ENCODE results near the gene TMEM256. TPM values are rescaled to one million over a fixed set of nuclear protein-coding genes. Genes with fewer than 3 reads are reported as not detected.

The TMEM256 gene
- total and polyA plus RNA-seq, 5 donors: 79.6 to 210 (median 98.9) TPM

- intact Hi-C loops (cut with DNase I): no loop called here
- ATAC-seq: no peak
- H3K27ac ChIP-seq (ENCODE audit: low read length): no peak within 1 kb of the TSS
- peaks cover 3% of the 10 kb centered on the region for H3K4me1 ChIP-seq (ENCODE audit: control insufficient read depth, insufficient read depth, low read length)
- H3K27me3 ChIP-seq (ENCODE audit: control insufficient read depth, insufficient read depth): no peaks in the 10 kb centered on the region
- H3K9me3 ChIP-seq (ENCODE audit: control insufficient read depth, low read length): no peaks in the 10 kb centered on the region
- WGBS: 59% methylated on average over 11 of the region's 12 CpGs
- H3K4me3 ChIP-seq (ENCODE audit: low read length): no peak within 1 kb of the TSS
- peak in 1 of 3 donors; percentile 20 for DNase-seq
Measured at GRCh38 chr17:7407485-7408251, 3.8 kb upstream of the TMEM256 start, which contains the start of gene NLGN2. NLGN2 (plus strand) TSS chr17:7407845; CDS start chr17:7408256, 411 bp downstream.

GRCh38 chr17:7407082-7407481 lies 3.2 kb upstream of the TMEM256 start:
- Histone ChIP-seq H3K27me3 (ENCODE audit: control insufficient read depth, insufficient read depth) (no peaks in the 10 kb centered on the region), H3K9me3 (ENCODE audit: control insufficient read depth, low read length) (no peaks in the 10 kb centered on the region), H3K4me1 (ENCODE audit: control insufficient read depth, insufficient read depth, low read length) (peaks cover 3% of the 10 kb centered on the region), H3K4me3 (ENCODE audit: low read length) (no peak overlapping the region), H3K27ac (ENCODE audit: low read length) (no peak overlapping the region)
- 87% methylated on average over 13 of the region's 13 CpGs for WGBS
- no peak for ATAC-seq
- intact Hi-C loops (cut with DNase I): no loop called here
- DNase-seq: no peak

- Histone ChIP-seq H3K27ac (ENCODE audit: low read length) (no peak overlapping the region), H3K4me1 (ENCODE audit: control insufficient read depth, insufficient read depth, low read length) (peaks cover 3% of the 10 kb centered on the region)
Measured at GRCh38 chr17:7406235-7406825, 2.4 kb upstream of the TMEM256 start.

GRCh38 chr17:7405350-7406234 lies 1.7 kb upstream of the TMEM256 start:
- Histone ChIP-seq H3K27ac (ENCODE audit: low read length) (peak overlapping the region; percentile 9), H3K27me3 (ENCODE audit: control insufficient read depth, insufficient read depth) (no peaks in the 10 kb centered on the region), H3K4me3 (ENCODE audit: low read length) (peak overlapping the region; percentile 86), H3K9me3 (ENCODE audit: control insufficient read depth, low read length) (no peaks in the 10 kb centered on the region), H3K4me1 (ENCODE audit: control insufficient read depth, insufficient read depth, low read length) (peaks cover 3% of the 10 kb centered on the region)
- ATAC-seq: no peak
- WGBS: 10% methylated on average over 38 of the region's 38 CpGs
- DNase-seq: peak in 1 of 3 donors; percentile 69
- intact Hi-C loops (cut with DNase I): no loop called here

More at GRCh38 chr17:7406235-7406825, 2.4 kb upstream of the TMEM256 start:
- Histone ChIP-seq H3K27me3 (ENCODE audit: control insufficient read depth, insufficient read depth) (no peaks in the 10 kb centered on the region), H3K9me3 (ENCODE audit: control insufficient read depth, low read length) (no peaks in the 10 kb centered on the region), H3K4me3 (ENCODE audit: low read length) (no peak overlapping the region)
- intact Hi-C loops (cut with DNase I): no loop called here
- peak in 1 of 3 donors; percentile 30 for DNase-seq
- 61% methylated on average over 12 of the region's 12 CpGs for WGBS
- no peak for ATAC-seq

GRCh38 chr17:7404737-7405349 lies 946 bp upstream of the TMEM256 start:
- under 1% methylated on average over 65 of the region's 65 CpGs for WGBS
- ATAC-seq (peak; percentile 60 to 61), DNase-seq (peak; percentile 76 to 90 (median 89))
- peak overlapping the region; percentile 86 for H3K4me3 ChIP-seq (ENCODE audit: low read length)
- H3K9me3 ChIP-seq (ENCODE audit: control insufficient read depth, low read length): no peaks in the 10 kb centered on the region
- H3K27ac ChIP-seq (ENCODE audit: low read length): peak overlapping the region; percentile 45
- intact Hi-C loops (cut with DNase I): no loop called here
- H3K4me1 ChIP-seq (ENCODE audit: control insufficient read depth, insufficient read depth, low read length): peaks cover 3% of the 10 kb centered on the region
- H3K27me3 ChIP-seq (ENCODE audit: control insufficient read depth, insufficient read depth): no peaks in the 10 kb centered on the region

DNA sequence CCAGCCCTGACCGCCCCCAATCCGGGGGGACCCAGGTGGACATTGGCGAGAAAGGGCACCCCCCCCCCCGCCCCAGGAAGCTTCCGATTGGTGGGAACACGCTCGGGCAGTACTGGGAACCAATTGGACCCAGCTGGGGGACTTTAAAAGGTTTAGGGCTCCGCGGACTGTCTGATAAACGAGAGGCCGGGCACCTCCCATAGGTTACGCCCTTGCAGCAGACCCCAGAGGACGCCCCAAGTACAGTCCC lies 245 bp downstream of the TMEM256 start:
- intact Hi-C loops (cut with DNase I): no loop called here
- Histone ChIP-seq H3K27ac (ENCODE audit: low read length) (peak overlapping the region; percentile 98), H3K4me3 (ENCODE audit: low read length) (peak overlapping the region; percentile 65), H3K27me3 (ENCODE audit: control insufficient read depth, insufficient read depth) (no peaks in the 10 kb centered on the region), H3K4me1 (ENCODE audit: control insufficient read depth, insufficient read depth, low read length) (peaks cover 3% of the 10 kb centered on the region), H3K9me3 (ENCODE audit: control insufficient read depth, low read length) (no peaks in the 10 kb centered on the region)
- 0% methylated on average over 13 of the region's 13 CpGs for WGBS
- DNase-seq (no peak), ATAC-seq (peak; percentile 59 to 70)

DNA sequence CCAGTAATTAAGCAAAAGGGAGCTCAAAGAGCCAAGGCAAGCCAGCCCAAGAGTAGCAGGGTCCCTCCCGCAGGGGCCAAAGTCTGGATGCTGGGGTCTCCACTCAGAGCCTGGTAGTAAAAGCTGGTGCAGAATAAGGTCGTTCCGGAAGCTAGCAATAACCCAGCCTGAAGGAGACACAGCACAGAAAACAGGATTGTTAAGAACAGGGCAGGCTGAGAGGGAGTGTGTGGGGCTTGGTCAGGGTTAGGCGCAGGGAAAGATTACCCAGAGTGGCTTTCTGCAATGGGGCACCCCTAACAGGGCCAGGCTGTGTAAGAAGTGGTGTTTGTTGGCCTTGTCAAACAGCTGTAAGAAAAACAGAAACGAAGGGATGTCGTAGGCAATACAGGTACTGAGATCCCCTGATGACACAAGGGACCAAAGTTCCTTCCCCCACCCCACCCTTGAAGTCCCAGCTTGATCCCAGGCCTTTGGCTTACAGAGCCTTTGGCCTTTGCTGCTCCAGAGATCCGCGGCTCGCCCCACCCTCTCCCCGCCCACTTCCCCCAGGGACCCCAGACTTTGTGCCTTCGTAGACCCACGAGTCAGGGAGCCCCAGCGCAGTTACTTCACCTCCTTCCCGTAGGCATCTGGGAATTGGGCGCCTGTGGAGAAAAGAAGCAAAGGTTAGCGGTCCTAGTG lies 712 bp downstream of the TMEM256 start:
- peak; percentile 15 to 25 for ATAC-seq
- Histone ChIP-seq H3K4me1 (ENCODE audit: control insufficient read depth, insufficient read depth, low read length) (peaks cover 3% of the 10 kb centered on the region), H3K27ac (ENCODE audit: low read length) (peak overlapping the region; percentile 98), H3K27me3 (ENCODE audit: control insufficient read depth, insufficient read depth) (no peaks in the 10 kb centered on the region), H3K4me3 (ENCODE audit: low read length) (peak overlapping the region; percentile 65), H3K9me3 (ENCODE audit: control insufficient read depth, low read length) (no peaks in the 10 kb centered on the region)
- peak; percentile 81 to 91 (median 91) for DNase-seq
- intact Hi-C loops (cut with DNase I): no loop called here
- 12% methylated on average over 16 of the region's 16 CpGs for WGBS

GRCh38 chr17:7398612-7399011 lies 5.3 kb downstream of the TMEM256 start:
- H3K27ac ChIP-seq (ENCODE audit: low read length): no peak overlapping the region
- ATAC-seq (no peak), DNase-seq (no peak)
- no peaks in the 10 kb centered on the region for H3K9me3 ChIP-seq (ENCODE audit: control insufficient read depth, low read length)
- H3K27me3 ChIP-seq (ENCODE audit: control insufficient read depth, insufficient read depth): no peaks in the 10 kb centered on the region
- intact Hi-C loops (cut with DNase I): no loop called here
- peaks cover 3% of the 10 kb centered on the region for H3K4me1 ChIP-seq (ENCODE audit: control insufficient read depth, insufficient read depth, low read length)
- 83% methylated on average over 2 of the region's 2 CpGs for WGBS
- H3K4me3 ChIP-seq (ENCODE audit: low read length): no peak overlapping the region

GRCh38 chr17:7396147-7396546 lies 7.8 kb downstream of the TMEM256 start:
- Histone ChIP-seq H3K4me1 (ENCODE audit: control insufficient read depth, insufficient read depth, low read length) (no peaks in the 10 kb centered on the region), H3K9me3 (ENCODE audit: control insufficient read depth, low read length) (no peaks in the 10 kb centered on the region), H3K4me3 (ENCODE audit: low read length) (no peak overlapping the region), H3K27me3 (ENCODE audit: control insufficient read depth, insufficient read depth) (no peaks in the 10 kb centered on the region), H3K27ac (ENCODE audit: low read length) (no peak overlapping the region)
- DNase-seq (peak in 1 of 3 donors; percentile 3), ATAC-seq (no peak)
- intact Hi-C loops (cut with DNase I): no loop called here
- 91% methylated on average over 4 of the region's 4 CpGs for WGBS

GRCh38 chr17:7394452-7395191 lies 9.3 kb downstream of the TMEM256 start, which contains the start of gene PLSCR3:
PLSCR3 (minus strand) TSS chr17:7394525; CDS start chr17:7394110, 415 bp downstream.
- H3K27me3 ChIP-seq (ENCODE audit: control insufficient read depth, insufficient read depth): no peaks in the 10 kb centered on the region
- DNase-seq: peak; percentile 91 to 97 (median 96)
- intact Hi-C loops (cut with DNase I): loop anchor here in 1 of 4 donors (5.0 kb wide), 1 partner anchor 93 kb away; no protein-coding TSS in a partner anchor
- no peaks in the 10 kb centered on the region for H3K9me3 ChIP-seq (ENCODE audit: control insufficient read depth, low read length)
- H3K4me3 ChIP-seq (ENCODE audit: low read length): peak within 1 kb of the TSS; percentile 92
- peak; percentile 93 to 95 for ATAC-seq
- H3K27ac ChIP-seq (ENCODE audit: low read length): peak within 1 kb of the TSS; percentile 98
- H3K4me1 ChIP-seq (ENCODE audit: control insufficient read depth, insufficient read depth, low read length): no peaks in the 10 kb centered on the region
- under 1% methylated on average over 71 of the region's 71 CpGs for whole genome bisulfite sequencing

Data from right cardiac atrium (tissue), 5 donors.